Transverse colon (tissue), 4 donors: ENCODE measurements around the gene BTD. TPM values are rescaled to one million over a fixed set of nuclear protein-coding genes. Genes with fewer than 3 reads are reported as not detected.

ENCODE experiments used
- DNase-seq: peaks from one replicate; pipeline ENCODE4 v3.0.0-alpha.2; 2019
- H3K27ac ChIP-seq, 4 donors: fragments of 200-600 bp; sonication (generic); 2 replicates each; pipeline ENCODE4 v1.5.1; 2016 to 2018; ENCODE audit warnings: inconsistent platforms in 4 of 4
- H3K27me3 ChIP-seq: fragments of 200-600 bp; sonication (generic); 2 replicates; pipeline ENCODE4 v1.5.1; 2017; ENCODE audit warnings: inconsistent platforms
- H3K36me3 ChIP-seq, 4 donors: fragments of 200-600 bp; sonication (generic); 2 replicates each; pipeline ENCODE4 v1.5.1; 2017 to 2019; ENCODE audit warnings: inconsistent platforms in 4 of 4
- H3K4me1 ChIP-seq, 4 donors: fragments of 200-600 bp; sonication (generic); 2 replicates each; pipeline ENCODE4 v1.5.1; 2017 to 2020; ENCODE audit warnings: inconsistent platforms in 4 of 4
- H3K4me3 ChIP-seq, 4 donors: fragments of 200-600 bp; sonication (generic); 1 replicate in 1 of 4; 2 replicates in 3 of 4; pipeline versions ENCODE4 v1.5.1 to v1.6.1; 2017 to 2019; ENCODE audit warnings: inconsistent platforms in 4 of 4
- H3K9me3 ChIP-seq, 2 donors: fragments of 200-600 bp; sonication (generic); 2 replicates each; pipeline ENCODE4 v1.5.1; 2017 to 2019; ENCODE audit warnings: inconsistent platforms in 2 of 2
- CTCF ChIP-seq, 5 experiments: fragments of 200-600 bp in 3 of 5; fragments of 450-650 bp in 2 of 5; sonication (generic) in 3 of 5; IDR thresholded peaks; 1 replicate in 2 of 5; 2 replicates in 3 of 5; pipeline ENCODE4 v1.5.1; 2016 to 2017; ENCODE audit warnings: antibody characterized with exemption in 5 of 5, inconsistent platforms in 3 of 5, mild to moderate bottlenecking in 2 of 5, moderate library complexity in 1 of 5
- EP300 ChIP-seq: sonication (generic); formaldehyde crosslinking; IDR thresholded peaks from one replicate; pipeline ENCODE4 v1.6.1; 2017; ENCODE audit warnings: antibody characterized with exemption, low read depth
- POLR2A ChIP-seq: fragments of 450-650 bp; IDR thresholded peaks from one replicate; pipeline ENCODE4 v1.6.1; 2016; ENCODE audit warnings: antibody characterized with exemption, mild to moderate bottlenecking, moderate library complexity
- POLR2AphosphoS5 ChIP-seq, 3 donors: sonication (generic); formaldehyde crosslinking; IDR thresholded peaks; one replicate each; pipeline ENCODE4 v1.6.1; 2016; ENCODE audit warnings: antibody characterized with exemption in 3 of 3
- whole genome bisulfite sequencing, 2 donors: methylation state at CpG; one replicate each; pipeline ENCODE4 v1.1.5; 2018; ENCODE audit warnings: low coverage in 1 of 2; 5-methylcytosine and 5-hydroxymethylcytosine counted together
- in situ Hi-C, 4 donors: fragments of 200-750 bp; cut with MboI; loops; one replicate each; pipeline versions ENCODE4 v1.15.0 to v1.15.1; 2017; ENCODE audit warnings: low sequenced_read_pairs in 3 of 4, low pct_ligation_motif_present in 1 of 4, low pct_unique_long_range_greater_than_20kb in 1 of 4
- intact Hi-C: fragments of 100-400 bp; cut with DNase I; formaldehyde crosslinking; loops from one replicate; pipeline ENCODE4 v1.15.1; 2023; ENCODE audit warnings: low total_unique reads
- total RNA-seq, 4 donors: library from RNA; depleted of rRNA; stranded (reverse); fragments of >200 nt; gene quantifications; one replicate each; pipeline ENCODE4 v1.1.0, GENCODE V29; 2016

Gene BTD
- total RNA-seq, 4 donors from 2014 or later: 21.3 to 49.6 (median 36.3) TPM

DNA sequence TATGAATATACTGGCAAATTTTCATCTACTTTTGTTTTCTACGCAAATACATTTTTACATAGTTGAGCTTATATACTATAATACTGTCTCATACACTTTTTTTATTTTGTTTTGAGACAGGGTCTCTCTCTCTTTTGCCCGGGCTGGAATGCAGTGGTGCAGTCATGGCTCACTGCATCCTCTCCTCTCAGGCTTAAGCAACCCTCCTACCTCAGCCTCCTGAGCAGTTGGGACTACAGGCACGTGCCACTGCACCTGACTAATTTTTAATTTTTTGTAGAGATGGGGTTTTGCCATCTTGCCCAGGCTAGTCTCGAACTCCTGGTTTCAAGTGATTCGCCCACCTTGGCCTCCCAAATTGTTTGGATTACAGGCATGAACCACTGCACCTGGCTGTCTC, 26.1 kb upstream of the BTD start:
- in situ Hi-C loops (no loop called here), intact Hi-C loops (no loop called here)
- Histone ChIP-seq H3K27me3 (no peaks in the 10 kb centered on the region), H3K4me3 (no peak overlapping the region), H3K27ac (no peak overlapping the region), H3K9me3 (no peaks in the 10 kb centered on the region), H3K4me1 (no peaks in the 10 kb centered on the region), H3K36me3 (peaks cover 0 to 18% (median 4%) of the 10 kb centered on the region in 4 donors)
- no peak for DNase-seq
- TF ChIP-seq EP300 (no peak), POLR2A (no peak), CTCF (IDR thresholded peaks at IDR 0.05) (no peak), POLR2AphosphoS5 (IDR thresholded peaks at IDR 0.05) (no peak)
- WGBS, 2 donors: 95 to 100% methylated on average over 2 to 5 of the region's 5 CpGs

- Histone ChIP-seq H3K9me3 (no peaks in the 10 kb centered on the region), H3K4me3 (no peak overlapping the region), H3K4me1 (no peaks in the 10 kb centered on the region), H3K27me3 (no peaks in the 10 kb centered on the region), H3K36me3 (peaks cover 0 to 18% (median 2%) of the 10 kb centered on the region in 4 donors), H3K27ac (no peak overlapping the region)
- TF ChIP-seq POLR2A: no peak
- TF ChIP-seq EP300: no peak
- no peak for TF ChIP-seq CTCF (IDR thresholded peaks at IDR 0.05)
- no peak for TF ChIP-seq POLR2AphosphoS5 (IDR thresholded peaks at IDR 0.05)
- no peak for DNase-seq
- intact Hi-C loops: no loop called here
- in situ Hi-C loops: no loop called here
- 81 to 84% methylated on average over 3 of the region's 3 CpGs for WGBS, 2 donors
Observed at GRCh38 chr3:15576475-15576874, 25.1 kb upstream of the BTD start.

- WGBS, 2 donors: 82% methylated on average over 2 to 3 of the region's 3 CpGs
- H3K36me3 ChIP-seq: peaks cover 0 to 15% (median 5%) of the 10 kb centered on the region in 4 donors
Observed at GRCh38 chr3:15578289-15578867, 23.2 kb upstream of the BTD start.

DNA sequence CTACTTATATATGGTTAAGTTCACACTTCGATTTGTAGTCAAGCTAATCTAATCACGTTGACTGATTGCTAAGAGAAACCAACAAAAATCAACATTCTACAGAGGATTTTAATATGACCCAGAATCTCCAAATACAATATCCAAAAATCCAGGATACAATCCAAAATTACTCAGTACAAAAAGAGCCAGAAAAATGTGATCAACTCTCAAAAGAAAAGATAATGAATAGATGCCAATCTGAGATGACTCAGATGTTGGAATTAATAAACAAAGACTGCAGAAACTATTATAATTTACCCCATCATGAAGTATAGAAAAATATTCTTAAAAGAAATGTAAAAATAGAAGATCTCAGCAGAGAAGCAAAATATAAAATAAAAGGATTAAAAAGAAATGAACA, 22.5 kb upstream of the BTD start:
- no peaks in the 10 kb centered on the region for H3K27me3 ChIP-seq
- 84 to 92% methylated on average over 2 of the region's 2 CpGs for WGBS, 2 donors
- no peaks in the 10 kb centered on the region for H3K4me1 ChIP-seq
- no peak for DNase-seq
- in situ Hi-C loops: no loop called here
- TF ChIP-seq POLR2AphosphoS5 (IDR thresholded peaks at IDR 0.05): no peak
- no peak for TF ChIP-seq EP300
- no peak for TF ChIP-seq CTCF (IDR thresholded peaks at IDR 0.05)
- TF ChIP-seq POLR2A: no peak
- no peak overlapping the region for H3K27ac ChIP-seq
- no peaks in the 10 kb centered on the region for H3K9me3 ChIP-seq
- intact Hi-C loops: no loop called here
- peaks cover 0 to 13% (median 5%) of the 10 kb centered on the region in 4 donors for H3K36me3 ChIP-seq
- no peak overlapping the region for H3K4me3 ChIP-seq

More at GRCh38 chr3:15578289-15578867, 23.2 kb upstream of the BTD start:
- intact Hi-C loops (no loop called here), in situ Hi-C loops (no loop called here)
- Histone ChIP-seq H3K4me1 (no peaks in the 10 kb centered on the region), H3K9me3 (no peaks in the 10 kb centered on the region), H3K4me3 (no peak overlapping the region), H3K27ac (no peak overlapping the region), H3K27me3 (no peaks in the 10 kb centered on the region)
- no peak for DNase-seq
- TF ChIP-seq POLR2A (no peak), CTCF (IDR thresholded peaks at IDR 0.05) (no peak), POLR2AphosphoS5 (IDR thresholded peaks at IDR 0.05) (no peak), EP300 (no peak)
